ENCODE results near the gene UVRAG.

- TF ChIP-seq EP300 (IDR thresholded peaks at IDR 0.05) (no peak), POLR2A (IDR thresholded peaks at IDR 0.05) (no peak), POLR2AphosphoS5 (IDR thresholded peaks at IDR 0.05) (no peak)
- TF ChIP-seq, protein P1, sequence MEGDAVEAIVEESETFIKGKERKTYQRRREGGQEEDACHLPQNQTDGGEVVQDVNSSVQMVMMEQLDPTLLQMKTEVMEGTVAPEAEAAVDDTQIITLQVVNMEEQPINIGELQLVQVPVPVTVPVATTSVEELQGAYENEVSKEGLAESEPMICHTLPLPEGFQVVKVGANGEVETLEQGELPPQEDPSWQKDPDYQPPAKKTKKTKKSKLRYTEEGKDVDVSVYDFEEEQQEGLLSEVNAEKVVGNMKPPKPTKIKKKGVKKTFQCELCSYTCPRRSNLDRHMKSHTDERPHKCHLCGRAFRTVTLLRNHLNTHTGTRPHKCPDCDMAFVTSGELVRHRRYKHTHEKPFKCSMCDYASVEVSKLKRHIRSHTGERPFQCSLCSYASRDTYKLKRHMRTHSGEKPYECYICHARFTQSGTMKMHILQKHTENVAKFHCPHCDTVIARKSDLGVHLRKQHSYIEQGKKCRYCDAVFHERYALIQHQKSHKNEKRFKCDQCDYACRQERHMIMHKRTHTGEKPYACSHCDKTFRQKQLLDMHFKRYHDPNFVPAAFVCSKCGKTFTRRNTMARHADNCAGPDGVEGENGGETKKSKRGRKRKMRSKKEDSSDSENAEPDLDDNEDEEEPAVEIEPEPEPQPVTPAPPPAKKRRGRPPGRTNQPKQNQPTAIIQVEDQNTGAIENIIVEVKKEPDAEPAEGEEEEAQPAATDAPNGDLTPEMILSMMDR (IDR thresholded peaks at IDR 0.05) = no peak
Measured at GRCh38 chr11:75782540-75783263, 32.3 kb upstream of the UVRAG start.

Measured in stomach (tissue), 4 donors.